Left kidney (tissue), 8 donors: ENCODE data around the gene FAM216A. TPM values are rescaled to one million over a fixed set of nuclear protein-coding genes. Genes with fewer than 3 reads are reported as not detected.
"Not testable (repeated sequence)": the region's sequence is repeated elsewhere in the genome, so short reads cannot be mapped to it uniquely, and the experiment has no call there.

ENCODE experiments used
- DNase-seq: peaks from one replicate; pipeline ENCODE4 v3.0.0-alpha.2; 2013
- long read RNA-seq, 8 donors: transcript quantifications; one replicate each; lab custom pipeline, GENCODE V29; 2026
- polyA plus RNA-seq: library from polyadenylated mRNA; unstranded; fragments of 120-200 nt; gene quantifications from one replicate; pipeline ENCODE4 v1.2.1, GENCODE V29; 2013; ENCODE audit not compliant: insufficient read length

Gene FAM216A, protein sequence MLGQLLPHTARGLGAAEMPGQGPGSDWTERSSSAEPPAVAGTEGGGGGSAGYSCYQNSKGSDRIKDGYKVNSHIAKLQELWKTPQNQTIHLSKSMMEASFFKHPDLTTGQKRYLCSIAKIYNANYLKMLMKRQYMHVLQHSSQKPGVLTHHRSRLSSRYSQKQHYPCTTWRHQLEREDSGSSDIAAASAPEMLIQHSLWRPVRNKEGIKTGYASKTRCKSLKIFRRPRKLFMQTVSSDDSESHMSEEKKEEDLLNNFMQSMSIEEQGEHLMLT
- polyA plus RNA-seq: 20.9 TPM
- long read RNA-seq, donor 1, partial matches to known transcripts: 217 of 243 reads
- long read RNA-seq, donor 1, other reads (novel, unspliced or antisense): 22 of 243 reads
- long read RNA-seq, donor 2, transcript FAM216A-201 (7 exons, 1,582 nt): major isoform, 5 of 240 reads
- long read RNA-seq, donor 2, partial matches to known transcripts: 204 of 240 reads
- long read RNA-seq, donor 2, other reads (novel, unspliced or antisense): 27 of 240 reads
- long read RNA-seq, donor 3, partial matches to known transcripts: 7 of 12 reads
- long read RNA-seq, donor 3, other reads (novel, unspliced or antisense): 0 of 12 reads
- long read RNA-seq, donor 4: 0 reads
- long read RNA-seq, donor 5, transcript FAM216A-201 (7 exons, 1,582 nt): major isoform, 7 of 17 reads
- long read RNA-seq, donor 5, partial matches to known transcripts: 8 of 17 reads
- long read RNA-seq, donor 5, other reads (novel, unspliced or antisense): 0 of 17 reads
- long read RNA-seq, donor 6, partial matches to known transcripts: 164 of 262 reads
- long read RNA-seq, donor 6, other reads (novel, unspliced or antisense): 95 of 262 reads
- long read RNA-seq, donor 7, transcript FAM216A-201 (7 exons, 1,582 nt): major isoform, 9 of 334 reads
- long read RNA-seq, donor 7, partial matches to known transcripts: 323 of 334 reads
- long read RNA-seq, donor 7, other reads (novel, unspliced or antisense): 0 of 334 reads
- long read RNA-seq, donor 8: 0 reads

DNA sequence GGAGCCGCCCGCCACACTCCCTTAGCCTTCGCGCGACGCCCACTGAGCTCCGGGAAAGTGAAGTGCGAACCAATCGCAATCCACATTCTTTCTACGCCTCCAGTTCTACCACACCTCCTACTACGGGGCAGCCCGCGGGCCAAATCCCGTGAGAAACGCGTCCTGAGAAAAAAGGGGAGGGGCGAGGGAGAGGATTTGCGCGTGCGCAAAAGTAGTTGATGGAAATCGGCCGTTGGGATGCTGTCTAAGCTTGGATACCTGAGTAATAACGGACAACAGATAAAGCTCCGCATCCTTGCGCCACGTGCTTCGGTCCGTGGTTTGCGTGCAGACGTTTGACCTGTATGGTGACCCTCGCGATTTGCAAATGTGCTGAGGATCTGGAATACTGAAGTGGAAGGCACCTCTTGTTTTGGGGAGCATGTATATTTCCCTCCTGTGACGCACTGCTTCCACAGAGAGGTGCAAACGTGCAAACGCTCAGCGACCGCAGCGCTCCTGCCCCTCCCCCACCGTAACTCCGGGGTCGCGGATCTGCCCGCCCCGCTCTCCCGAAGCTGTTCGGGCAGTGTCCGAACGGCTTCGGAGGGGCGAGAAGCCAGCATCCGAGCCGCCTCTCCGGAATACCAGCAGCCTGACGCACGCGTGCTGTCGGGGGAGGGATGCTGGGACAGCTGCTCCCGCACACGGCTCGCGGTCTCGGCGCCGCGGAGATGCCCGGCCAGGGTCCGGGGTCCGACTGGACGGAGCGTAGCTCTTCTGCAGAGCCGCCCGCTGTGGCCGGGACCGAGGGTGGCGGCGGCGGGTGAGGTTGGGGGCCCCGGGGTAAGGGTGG, at the start of gene FAM216A, which contains the start of gene GPN3:
FAM216A (plus strand) TSS at position 632 of the 835 bp plus-strand sequence; CDS start at position 663, 31 bp downstream.
GPN3 (minus strand) TSS at position 44 of the 835 bp plus-strand sequence. CDS start 54 bp downstream, outside the sequence.
- DNase-seq: peak; percentile 99

DNA sequence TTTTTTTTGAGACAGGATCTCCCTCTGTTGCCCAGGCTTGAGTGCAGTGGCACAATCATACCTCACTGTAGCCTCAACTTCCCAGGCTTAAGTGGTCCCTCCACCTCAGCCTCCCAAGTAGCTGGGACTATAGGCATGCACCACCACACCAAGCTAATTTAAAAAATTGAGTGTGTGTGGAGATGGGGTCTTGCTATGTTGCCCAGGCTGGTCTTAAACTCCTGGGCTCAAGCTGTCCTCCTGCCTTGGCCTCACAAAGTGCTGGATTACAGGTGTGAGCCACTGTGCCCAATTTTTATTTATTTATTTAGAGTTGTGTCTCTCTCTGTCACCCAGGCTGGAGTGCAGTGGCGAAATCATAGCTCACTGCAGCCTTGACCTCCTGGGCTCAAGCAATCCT, 48.0 kb upstream of the FAM216A start:
- not testable (repeated sequence) for DNase-seq

DNA sequence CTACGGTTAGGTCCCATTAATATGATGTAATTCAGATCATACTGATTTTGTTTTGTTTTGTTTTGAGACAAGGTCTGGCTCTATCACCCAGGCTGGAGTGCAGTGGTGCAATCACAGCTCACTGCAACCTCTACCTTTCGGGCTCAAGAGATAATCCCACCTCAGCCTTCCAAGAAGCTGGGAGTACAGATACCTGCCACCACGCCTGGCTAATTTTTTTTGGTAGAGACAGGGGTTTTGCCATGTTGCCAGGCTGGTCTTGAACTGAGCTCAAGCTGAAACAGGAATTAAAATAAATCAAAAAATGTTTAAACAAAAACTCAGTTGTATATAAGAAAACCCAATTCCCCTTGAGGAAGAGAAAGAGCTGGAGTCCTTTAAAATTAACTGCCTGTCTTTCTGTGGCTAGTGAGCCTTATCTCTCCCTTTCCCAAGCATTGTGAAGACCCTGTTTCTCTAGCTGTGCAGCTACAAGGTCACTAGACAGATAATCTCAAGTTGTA, 47.4 kb upstream of the FAM216A start:
- DNase-seq: no peak

DNA sequence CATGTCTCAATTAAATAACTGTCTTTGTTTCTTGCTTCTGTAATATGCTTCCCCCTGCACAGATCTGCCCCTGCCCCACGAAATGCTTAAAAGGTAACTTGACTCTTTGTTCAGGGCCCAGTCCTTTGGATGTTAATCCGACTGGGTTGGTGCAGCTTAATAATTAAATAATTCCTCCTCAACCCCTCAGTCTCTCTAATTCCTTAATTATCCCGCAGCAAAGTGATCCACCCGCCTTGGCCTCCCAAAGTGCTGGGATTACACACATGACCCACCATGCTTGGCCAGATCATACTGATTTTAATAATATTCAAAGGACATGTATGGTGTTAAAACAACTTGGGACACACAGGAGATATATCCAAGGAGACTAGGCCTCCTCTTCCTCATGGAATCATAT, 46.9 kb upstream of the FAM216A start:
- no peak for DNase-seq

DNA sequence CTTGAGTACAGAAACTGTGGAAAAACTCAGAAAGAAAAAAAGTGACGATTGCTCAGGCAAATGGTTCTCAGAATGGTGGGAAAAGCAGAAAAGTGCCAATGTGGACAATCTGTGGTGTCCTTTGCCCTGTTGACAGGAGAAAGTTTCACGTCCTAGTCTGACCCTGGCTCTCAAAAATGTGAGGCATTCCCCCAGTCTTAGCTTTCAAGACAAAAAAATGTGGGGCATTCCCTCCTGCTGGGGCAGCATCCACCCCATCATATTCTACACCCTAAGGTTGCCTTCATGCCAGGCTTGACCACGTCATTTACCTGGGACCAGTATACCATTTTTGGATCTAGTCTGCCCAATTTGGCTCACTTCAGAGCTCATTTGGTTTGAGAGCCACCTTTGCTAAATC, 44.4 kb upstream of the FAM216A start:
- no peak for DNase-seq

DNA sequence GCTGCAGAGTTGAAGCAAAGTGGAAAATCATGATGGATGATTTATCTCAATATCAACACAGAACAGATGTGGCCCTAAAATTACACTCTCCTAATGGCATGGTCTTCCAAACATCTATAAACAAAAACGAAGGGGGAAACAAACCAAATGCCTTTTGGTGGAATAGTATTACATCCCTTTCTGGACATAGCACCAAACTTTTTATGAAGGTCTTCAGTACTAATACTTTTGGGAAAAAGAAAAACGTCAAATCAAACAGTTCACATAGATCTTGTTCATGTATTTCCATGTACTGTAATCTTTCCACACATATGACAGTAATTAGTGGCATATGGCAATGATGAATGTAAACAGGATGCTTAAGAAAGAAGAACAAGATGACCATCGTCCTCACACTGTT, 42.2 kb upstream of the FAM216A start:
- DNase-seq: no peak

DNA sequence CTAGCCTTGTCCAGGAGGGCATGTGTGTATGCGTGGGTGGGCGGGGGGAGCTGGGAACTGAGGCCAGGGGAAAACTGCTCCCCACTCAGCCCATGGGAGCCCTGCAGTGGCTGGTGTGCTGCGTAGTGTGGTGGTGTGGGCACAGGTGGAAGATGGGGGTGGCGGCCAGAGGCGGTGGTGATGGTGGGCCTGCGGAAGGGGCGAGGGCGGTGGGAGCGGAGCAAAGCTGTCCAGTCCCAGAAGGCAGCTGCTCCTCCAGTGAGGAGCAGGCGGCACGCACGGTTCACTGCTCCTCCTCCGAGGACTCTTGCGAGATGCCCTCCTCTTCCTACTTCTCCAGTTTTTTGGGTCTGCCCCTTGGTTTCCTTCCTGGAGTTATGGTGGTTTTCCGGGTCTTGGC, 39.0 kb upstream of the FAM216A start:
- DNase-seq: not testable (repeated sequence)

DNA sequence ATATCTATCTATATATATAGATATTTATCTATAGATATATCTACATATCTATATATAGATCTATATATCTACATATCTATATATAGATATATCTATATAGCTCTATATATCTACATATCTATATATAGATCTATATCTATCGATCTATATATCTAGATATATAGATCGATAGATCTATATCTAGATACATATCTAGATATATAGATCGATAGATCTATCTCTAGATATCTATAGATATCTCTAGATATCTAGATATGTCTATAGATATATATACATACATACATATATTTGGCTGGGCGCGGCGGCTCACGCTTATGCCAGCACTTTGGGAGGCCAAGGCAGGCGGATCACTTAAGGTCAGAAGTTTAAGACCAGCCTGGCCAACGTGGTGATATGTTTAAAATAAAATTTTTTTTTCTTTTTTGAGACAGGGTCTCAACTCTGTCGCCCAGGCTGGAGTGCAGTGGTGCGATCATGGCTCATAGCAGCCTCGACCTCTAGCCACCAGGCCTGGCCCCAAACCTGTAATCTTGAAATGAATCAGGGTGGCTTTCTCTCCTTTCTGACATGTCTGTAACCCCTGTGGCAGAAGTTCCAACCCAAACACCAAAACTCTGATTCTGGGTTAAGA, 36.6 kb upstream of the FAM216A start:
- DNase-seq: no peak

DNA sequence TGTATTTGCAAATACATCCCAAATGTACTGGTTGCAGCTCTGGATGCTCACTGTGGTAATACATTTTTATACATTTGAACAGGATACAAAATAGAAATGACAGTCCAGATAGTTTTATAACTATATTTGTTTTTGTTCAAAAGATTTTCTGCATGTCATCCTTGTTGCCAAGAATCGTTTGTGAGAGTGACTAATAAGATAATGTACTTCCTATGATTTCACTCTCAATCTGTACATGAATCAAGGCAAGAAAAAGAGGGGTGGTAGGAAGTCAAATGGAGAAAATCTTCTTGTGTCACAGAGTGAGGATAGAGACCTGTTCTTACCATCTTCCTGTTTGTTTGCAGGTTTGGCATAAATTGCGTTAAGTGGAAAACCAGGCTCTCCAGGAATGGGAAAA, 32.4 kb upstream of the FAM216A start:
- DNase-seq: no peak

DNA sequence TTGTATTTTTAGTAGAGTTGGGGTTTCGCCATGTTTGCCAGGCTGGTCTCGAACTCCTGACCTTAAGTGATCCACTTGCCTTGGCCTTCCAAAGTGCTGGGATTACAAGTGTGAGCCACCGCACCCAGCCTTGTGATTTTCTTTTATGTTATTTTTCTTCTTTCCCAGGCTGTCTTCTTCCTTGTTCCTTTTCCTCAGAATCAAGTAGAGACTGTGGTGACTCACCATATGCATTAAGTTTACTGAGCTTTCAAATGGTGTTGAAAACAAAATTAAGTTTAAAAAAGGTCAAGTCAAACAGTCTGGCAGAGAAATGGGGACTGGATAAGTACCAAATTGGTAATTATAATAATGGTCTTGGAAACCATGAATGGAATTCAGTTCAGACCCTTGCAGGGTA, 24.2 kb upstream of the FAM216A start:
- DNase-seq: no peak

DNA sequence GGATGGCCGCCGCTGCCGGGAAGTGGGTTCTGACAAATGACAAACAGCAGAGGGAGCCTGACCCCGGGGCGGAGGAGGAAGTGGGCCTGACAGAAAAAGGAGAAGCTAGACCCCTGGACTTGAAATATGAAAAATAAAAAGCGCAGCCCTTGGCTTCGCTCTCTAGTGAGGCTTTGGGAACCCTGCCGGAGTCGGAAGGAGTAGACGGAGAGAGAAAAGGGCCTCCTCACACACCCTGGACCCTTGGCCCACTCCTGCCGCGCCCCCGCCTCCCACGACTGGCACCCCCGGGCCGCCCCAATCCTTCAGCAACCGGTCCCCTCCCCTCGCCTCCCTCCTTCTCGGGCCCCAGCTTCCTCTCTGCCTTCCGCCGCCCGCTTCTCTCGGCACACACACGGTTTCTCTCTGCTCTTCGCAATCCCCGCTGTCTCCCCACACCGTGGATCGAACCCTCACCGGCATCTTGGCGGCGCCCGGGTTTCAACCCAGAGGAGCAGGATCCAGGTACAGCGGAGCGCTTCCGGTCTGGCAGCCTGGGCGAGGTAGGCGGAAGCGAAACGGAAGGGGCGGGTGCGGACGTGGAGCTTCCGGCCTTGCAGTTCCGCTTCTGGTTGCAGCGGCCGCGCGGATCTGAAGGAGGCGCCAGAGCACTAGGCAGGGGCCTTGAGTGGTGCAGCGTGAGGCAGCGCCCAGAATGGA, 18.7 kb upstream of the FAM216A start, which contains the start of gene ARPC3:
ARPC3 (minus strand) TSS at position 539 of the 699 bp plus-strand sequence; CDS start at position 462, 77 bp downstream.
- peak; percentile 94 for DNase-seq

DNA sequence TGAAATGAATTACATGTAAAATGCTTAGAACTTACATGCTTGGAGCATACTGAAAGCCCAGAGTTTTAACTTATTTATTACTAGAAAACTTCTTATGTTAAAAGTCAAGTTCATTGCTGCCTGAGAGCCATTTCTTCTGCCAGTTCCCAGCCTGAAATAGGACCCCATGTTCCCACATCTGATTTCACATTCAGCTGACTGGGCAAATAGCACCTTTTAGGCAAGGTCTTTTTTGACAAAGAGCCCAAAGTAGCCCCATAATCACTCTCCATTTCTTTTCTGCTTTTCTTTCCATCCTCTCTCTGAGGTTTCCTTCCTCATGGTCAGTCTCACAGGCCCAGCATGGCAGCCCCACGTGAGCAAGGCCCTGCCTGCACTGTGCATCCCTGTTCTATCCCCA, 17.4 kb upstream of the FAM216A start:
- no peak for DNase-seq

DNA sequence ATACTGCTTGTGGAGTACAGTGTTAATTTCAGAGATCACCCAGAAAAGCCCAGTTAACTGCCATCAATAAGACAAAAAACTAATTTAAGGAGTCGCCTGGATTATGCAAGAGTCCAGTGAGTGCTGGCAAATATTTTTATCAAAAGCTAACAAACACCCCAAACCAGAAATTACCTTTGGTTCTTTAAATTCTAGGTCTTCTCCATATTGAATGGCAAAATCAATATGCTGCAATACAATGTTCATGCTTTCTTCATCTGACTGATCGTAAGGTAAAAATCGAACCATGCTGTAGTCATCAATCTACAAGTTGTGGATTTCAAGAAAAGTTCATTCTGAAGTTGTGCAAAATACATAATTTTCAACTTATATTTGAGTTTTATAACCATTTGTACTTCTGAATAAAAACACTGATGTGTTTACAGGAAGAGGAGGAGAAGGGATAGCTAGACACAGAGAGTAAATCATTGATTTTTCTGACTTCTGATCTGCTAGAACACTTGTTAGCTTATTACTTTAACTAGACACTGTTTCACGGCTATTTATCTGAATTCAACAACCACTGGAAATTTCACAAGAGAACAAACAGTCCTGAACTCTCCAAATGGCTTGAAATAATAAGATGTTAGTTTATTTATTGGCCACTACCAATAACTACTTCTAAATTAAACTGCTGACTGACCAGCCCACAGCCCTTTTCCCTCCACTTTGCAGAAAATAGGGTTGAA, 14.9 kb upstream of the FAM216A start:
- DNase-seq: no peak

DNA sequence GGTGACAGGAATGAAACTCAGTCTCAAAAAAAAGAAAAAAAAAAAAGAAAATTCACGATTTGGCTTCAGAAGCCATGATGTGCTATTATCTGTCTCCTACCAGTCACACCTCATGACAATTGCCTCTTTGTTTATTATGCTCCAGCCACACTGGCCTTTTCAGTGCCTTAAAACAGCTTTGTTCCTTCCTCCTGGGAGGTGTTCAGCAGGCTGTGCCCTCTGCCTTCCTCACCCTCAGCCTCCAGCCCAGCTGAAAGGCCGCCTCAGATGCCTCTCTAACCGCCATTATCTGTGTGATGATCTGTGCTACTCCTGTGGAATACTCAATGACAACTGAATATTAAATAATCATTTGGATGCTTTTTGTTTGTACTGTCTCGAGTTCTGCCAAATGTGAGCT, 9.9 kb upstream of the FAM216A start:
- no peak for DNase-seq

DNA sequence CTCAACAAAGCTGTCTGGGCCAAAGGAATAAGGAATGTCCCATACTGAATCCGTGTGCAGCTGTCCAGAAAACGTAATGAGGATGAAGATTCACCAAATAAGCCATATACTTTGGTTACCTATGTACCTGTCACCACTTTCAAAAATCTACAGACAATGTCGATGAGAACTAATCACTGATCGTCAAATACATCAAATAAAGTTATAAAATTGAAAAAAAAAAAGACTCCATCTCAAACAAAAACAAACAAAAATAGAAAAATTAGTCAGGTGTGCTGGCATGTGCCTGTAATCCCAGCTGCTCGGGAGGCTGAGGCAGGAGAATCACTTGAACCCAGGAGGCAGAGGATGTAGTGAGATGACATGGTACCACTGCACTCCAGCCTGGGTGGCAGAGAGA, 7.5 kb upstream of the FAM216A start:
- not testable (repeated sequence) for DNase-seq

DNA sequence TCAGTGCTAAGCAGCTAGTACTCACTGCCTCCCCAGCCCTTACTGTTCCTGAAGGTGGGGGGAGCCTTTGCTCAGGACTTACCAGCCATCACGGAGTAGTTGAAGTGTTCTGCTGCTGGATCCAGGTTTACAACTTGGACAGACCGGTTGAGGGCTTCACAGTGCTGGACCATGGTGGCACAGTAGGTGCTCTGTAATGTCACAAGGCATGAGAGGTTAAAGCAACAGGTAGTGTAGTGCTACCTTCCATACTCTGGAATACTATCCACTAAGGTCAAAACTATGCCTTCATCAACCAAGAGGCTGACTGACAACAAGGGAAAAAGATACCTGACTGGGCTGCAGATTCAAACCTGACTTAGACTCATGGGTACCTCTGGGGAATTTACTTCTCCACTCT, 3.6 kb upstream of the FAM216A start:
- DNase-seq: no peak

DNA sequence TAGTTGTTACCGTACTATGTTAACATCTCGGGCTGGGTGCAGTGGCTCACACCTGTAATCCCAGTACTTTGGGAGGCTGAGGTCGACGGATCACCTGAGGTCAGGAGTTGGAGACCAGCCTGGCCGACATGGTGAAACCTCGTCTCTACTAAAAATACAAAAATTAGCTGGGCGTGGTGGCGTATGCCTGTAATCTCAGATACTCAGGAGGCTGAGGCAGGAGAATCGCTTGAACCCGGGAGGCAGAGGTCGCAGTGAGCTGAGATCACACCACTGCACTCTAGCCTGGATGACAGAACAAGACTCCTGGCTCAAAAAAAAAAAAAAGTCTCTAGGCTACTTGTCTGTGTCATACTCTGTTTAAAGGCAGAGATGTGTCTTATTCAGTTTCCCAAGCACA, 2.9 kb upstream of the FAM216A start:
- not testable (repeated sequence) for DNase-seq

DNA sequence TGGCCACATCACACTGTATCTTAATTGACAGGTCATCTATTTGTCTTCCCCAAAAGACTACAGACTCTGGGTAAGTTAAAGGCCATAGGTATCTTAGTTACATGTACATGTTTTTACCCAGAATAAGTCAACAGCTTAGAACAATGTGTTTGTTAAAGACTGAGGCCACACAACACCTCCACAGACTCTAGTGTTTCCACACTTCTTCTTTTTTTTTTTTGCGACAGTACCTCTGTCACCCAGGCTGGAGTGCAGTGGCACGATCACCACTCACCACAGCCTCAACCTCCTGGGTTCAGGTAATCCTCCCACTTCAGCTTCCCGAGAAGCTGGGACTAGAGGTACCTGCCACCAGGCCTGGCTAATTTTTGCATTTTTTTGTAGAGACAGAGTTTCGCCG, 1.9 kb upstream of the FAM216A start:
- no peak for DNase-seq

DNA sequence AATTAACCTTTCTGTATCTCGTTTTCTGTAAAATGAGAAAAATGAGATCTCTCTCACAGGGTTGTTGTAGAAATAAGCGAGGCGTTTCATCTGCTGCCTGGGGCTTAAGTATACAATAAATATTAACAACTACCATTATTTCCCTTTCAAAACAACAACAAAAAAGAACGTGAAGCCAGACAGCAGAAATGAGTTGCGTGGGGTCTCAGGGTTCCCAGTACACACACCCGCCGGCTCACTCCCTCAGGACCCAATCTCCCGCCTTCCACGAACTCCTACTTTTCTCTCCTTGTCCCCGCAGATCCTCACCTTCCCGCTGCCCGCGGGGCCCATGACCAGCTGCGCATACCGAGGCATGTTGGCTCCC, 815 bp upstream of the FAM216A start:
- DNase-seq: no peak

DNA sequence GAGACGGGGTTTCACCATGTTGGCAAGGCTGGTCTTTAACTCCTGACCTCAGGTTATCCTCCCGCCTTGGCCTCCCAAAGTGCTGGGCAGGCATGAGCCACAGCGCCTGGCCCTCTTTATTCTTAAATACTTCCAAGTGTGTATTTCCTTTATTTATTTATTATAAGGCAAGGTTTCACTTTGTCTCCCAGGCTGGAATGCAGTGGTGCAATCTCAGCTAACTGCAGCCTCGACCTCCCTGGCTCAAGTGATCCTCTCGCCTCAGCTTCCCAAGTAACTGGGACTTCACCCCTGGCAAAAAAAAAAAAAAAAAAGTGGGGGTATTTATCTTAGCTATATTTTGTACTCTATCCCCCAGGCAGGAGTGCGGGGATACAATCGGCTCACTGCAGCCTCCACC, 6.8 kb downstream of the FAM216A start:
- DNase-seq: no peak
